K562 (cell line): ENCODE results near the gene EFNA2. TPM values are rescaled to one million over a fixed set of nuclear protein-coding genes. Genes with fewer than 3 reads are reported as not detected.
A peak's percentile ranks its signal among the peaks of the same experiment; 100 is the strongest.

ENCODE experiments used
- CBX3 ChIP-seq, 2 experiments: IDR thresholded peaks; 1 replicate in 1 of 2; 2 replicates in 1 of 2; pipeline ENCODE4 v1.6.1; 2012; ENCODE audit warnings: inconsistent platforms in 2 of 2, low read length in 2 of 2, borderline replicate concordance in 1 of 2, control low read depth in 1 of 2
- HNRNPL ChIP-seq: fragments of 200-400 bp; formaldehyde crosslinking; IDR thresholded peaks from 2 replicates; pipeline ENCODE4 v1.6.1; 2017; ENCODE audit warnings: low read depth, mild to moderate bottlenecking, low read length
- KAT7 ChIP-seq: sonication (generic); formaldehyde crosslinking; IDR thresholded peaks from 2 replicates; pipeline ENCODE4 v1.8.0; 2022; ENCODE audit warnings: missing genetic modification reagents, mild to moderate bottlenecking, borderline replicate concordance
- KLF13 ChIP-seq: fragments of 450-650 bp; IDR thresholded peaks from 2 replicates; pipeline ENCODE4 v1.6.1; 2016; ENCODE audit warnings: missing genetic modification characterization, low read depth, mild to moderate bottlenecking, missing compliant biosample characterization, moderate library complexity, borderline replicate concordance
- MED1 ChIP-seq: sonication (generic); formaldehyde crosslinking; IDR thresholded peaks from 2 replicates; pipeline ENCODE4 v1.8.1; 2023; ENCODE audit warnings: missing genetic modification reagents, borderline replicate concordance
- NRF1 ChIP-seq, 2 experiments: fragments of 450-650 bp; IDR thresholded peaks in 1 of 2; conservative IDR thresholded peaks in 1 of 2; 2 replicates each; pipeline ENCODE4 v1.6.1; 2014; ENCODE audit warnings: mild to moderate bottlenecking in 2 of 2
- PHF8 ChIP-seq: fragments of 200-600 bp; sonication (generic); IDR thresholded peaks from 2 replicates; pipeline ENCODE4 v1.6.1; 2012; ENCODE audit warnings: mixed run types, mild to moderate bottlenecking, inconsistent platforms, low read length, moderate library complexity, borderline replicate concordance
- POLR2G ChIP-seq: fragments of 200-400 bp; formaldehyde crosslinking; IDR thresholded peaks from 2 replicates; pipeline ENCODE4 v1.6.1; 2017; ENCODE audit warnings: low read depth, mild to moderate bottlenecking, antibody characterized with exemption, low read length, moderate library complexity
- POLR2H ChIP-seq: IDR thresholded peaks from 2 replicates; pipeline ENCODE4 v1.6.1; 2016; ENCODE audit warnings: missing genetic modification characterization, low read depth, mild to moderate bottlenecking, control low read depth, missing compliant biosample characterization, moderate library complexity
- RBM22 ChIP-seq: fragments of 200-400 bp; formaldehyde crosslinking; IDR thresholded peaks from 2 replicates; pipeline ENCODE4 v1.6.1; 2018; ENCODE audit warnings: low read length, low read depth; ENCODE audit not compliant: poor library complexity, severe bottlenecking
- SUPT5H ChIP-seq: fragments of 450-650 bp; IDR thresholded peaks from 2 replicates; pipeline ENCODE4 v1.6.1; 2016
- ZBTB1 ChIP-seq: sonication (generic); formaldehyde crosslinking; IDR thresholded peaks from 2 replicates; pipeline ENCODE4 v1.8.1; 2023; ENCODE audit warnings: missing genetic modification reagents, low read depth, mild to moderate bottlenecking, borderline replicate concordance
- ZFX ChIP-seq: sonication (generic); formaldehyde crosslinking; IDR thresholded peaks from 2 replicates; pipeline ENCODE4 v1.8.0; 2022; ENCODE audit warnings: mild to moderate bottlenecking, missing genetic modification reagents, moderate library complexity
- ZNF12 ChIP-seq: sonication (generic); formaldehyde crosslinking; IDR thresholded peaks from 2 replicates; pipeline ENCODE4 v1.4.0; 2020; ENCODE audit warnings: mild to moderate bottlenecking, missing genetic modification reagents
- ZNF24 ChIP-seq: fragments of 450-650 bp; IDR thresholded peaks from 2 replicates; pipeline ENCODE4 v1.6.1; 2016
- polyA plus RNA-seq, 8 experiments: library from polyadenylated mRNA; depleted of rRNA in 4 of 8; stranded (reverse) in 5 of 8; unstranded in 3 of 8; fragments of >200 nt; fragmentation: Nextera tagmentation in 2 of 8; fragmentation: Illumina TruSeq in 1 of 8; extraction: Ambion mirVana in 2 of 8; extraction: Trizol in 1 of 8; gene quantifications; 2 replicates each; pipeline versions ENCODE4 v1.2.1 to v1.2.3, GENCODE V29; 2011 to 2014; ENCODE audit warnings: inconsistent platforms in 1 of 8, missing spikeins in 1 of 8
- total RNA-seq, 7 experiments: library from RNA; depleted of rRNA in 6 of 7; stranded (reverse); fragments of >200 nt in 6 of 7; fragmentation: Illumina TruSeq in 2 of 7; extraction: Trizol in 2 of 7; gene quantifications; 2 replicates each; pipeline versions ENCODE4 v1.2.1 to v1.2.3, GENCODE V29; 2011 to 2021; ENCODE audit warnings: low replicate concordance in 1 of 7
- TF ChIP-seq, protein P1 (sequence below), 2 experiments: fragments of 450-650 bp in 1 of 2; sonication (generic) in 1 of 2; formaldehyde crosslinking in 1 of 2; IDR thresholded peaks; 2 replicates each; pipeline versions ENCODE4 v1.7.1 to v1.9.0; 2016 to 2022; ENCODE audit warnings: inconsistent platforms in 1 of 2, mild to moderate bottlenecking in 1 of 2, missing genetic modification reagents in 1 of 2

Gene EFNA2
- total and polyA plus RNA-seq, 9 of the 15 experiments (the other 6 are each of a cell fraction or from before 2014, with no cell fraction given) = 0.11 to 0.44 (median 0.15) TPM; not detected in 6

DNA sequence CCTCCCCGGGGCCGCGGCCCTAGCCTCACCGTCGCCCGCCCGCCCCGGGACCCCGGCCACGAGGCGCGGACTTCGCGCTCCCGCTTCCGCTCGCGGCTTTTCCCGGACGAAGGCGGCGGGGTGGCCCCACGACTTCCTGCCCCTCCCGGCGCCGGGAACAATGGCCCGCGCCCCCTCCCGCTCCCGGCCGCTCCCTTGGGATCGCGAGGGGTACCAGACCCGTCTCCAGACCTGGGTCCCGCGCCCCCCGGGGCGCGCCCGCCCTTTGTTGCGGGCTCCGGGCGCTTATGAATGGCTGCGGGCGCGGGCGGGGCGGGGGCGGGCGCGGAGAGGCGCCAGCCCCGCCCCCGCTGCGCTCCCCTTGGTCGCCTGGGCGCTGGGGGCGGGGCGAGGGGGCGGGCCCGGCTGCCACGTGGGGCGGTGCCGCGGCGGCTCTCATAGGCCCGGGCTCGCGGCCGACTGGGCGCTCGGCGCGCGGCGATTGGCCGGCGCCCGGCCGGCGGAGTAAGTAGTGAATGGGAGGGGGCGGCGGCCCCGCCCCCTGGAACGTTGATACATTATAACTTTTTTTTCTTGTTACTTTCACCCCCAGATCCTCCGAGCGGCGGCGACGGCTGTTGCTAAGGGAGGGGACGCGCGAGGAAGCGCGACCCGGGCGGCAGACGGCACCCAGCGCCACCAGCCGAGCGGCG lies 36.2 kb upstream of the EFNA2 start (continued):
- TF ChIP-seq, protein P1, sequence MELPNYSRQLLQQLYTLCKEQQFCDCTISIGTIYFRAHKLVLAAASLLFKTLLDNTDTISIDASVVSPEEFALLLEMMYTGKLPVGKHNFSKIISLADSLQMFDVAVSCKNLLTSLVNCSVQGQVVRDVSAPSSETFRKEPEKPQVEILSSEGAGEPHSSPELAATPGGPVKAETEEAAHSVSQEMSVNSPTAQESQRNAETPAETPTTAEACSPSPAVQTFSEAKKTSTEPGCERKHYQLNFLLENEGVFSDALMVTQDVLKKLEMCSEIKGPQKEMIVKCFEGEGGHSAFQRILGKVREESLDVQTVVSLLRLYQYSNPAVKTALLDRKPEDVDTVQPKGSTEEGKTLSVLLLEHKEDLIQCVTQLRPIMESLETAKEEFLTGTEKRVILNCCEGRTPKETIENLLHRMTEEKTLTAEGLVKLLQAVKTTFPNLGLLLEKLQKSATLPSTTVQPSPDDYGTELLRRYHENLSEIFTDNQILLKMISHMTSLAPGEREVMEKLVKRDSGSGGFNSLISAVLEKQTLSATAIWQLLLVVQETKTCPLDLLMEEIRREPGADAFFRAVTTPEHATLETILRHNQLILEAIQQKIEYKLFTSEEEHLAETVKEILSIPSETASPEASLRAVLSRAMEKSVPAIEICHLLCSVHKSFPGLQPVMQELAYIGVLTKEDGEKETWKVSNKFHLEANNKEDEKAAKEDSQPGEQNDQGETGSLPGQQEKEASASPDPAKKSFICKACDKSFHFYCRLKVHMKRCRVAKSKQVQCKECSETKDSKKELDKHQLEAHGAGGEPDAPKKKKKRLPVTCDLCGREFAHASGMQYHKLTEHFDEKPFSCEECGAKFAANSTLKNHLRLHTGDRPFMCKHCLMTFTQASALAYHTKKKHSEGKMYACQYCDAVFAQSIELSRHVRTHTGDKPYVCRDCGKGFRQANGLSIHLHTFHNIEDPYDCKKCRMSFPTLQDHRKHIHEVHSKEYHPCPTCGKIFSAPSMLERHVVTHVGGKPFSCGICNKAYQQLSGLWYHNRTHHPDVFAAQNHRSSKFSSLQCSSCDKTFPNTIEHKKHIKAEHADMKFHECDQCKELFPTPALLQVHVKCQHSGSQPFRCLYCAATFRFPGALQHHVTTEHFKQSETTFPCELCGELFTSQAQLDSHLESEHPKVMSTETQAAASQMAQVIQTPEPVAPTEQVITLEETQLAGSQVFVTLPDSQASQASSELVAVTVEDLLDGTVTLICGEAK (IDR thresholded peaks at IDR 0.05) = peak; percentile 27; the same call in 1 of the 2 replicates
- TF ChIP-seq, protein P1 (CRISPR knock-in tag; IDR thresholded peaks at IDR 0.05) = no peak
- TF ChIP-seq MED1 (CRISPR knock-in tag) (no peak), KAT7 (CRISPR knock-in tag) (peak; percentile 74; the same call in 1 of the 2 replicates), ZFX (no peak), HNRNPL (peak; percentile 62), KLF13 (tag) (peak; percentile 72; the same call in 1 of the 2 replicates), SUPT5H (peak; percentile 69), ZNF12 (CRISPR knock-in tag) (no peak), RBM22 (peak; percentile 90), CBX3 (IDR thresholded peaks at IDR 0.05; ENCODE audit: borderline replicate concordance in 1 of 2, low read length in 2 of 2) (peak in 1 of 2 experiments; percentile 21; a peak in 1 of 3 replicates), POLR2G (peak; percentile 91), NRF1 (conservative IDR thresholded peaks at IDR 0.05 in 1 of 2, IDR thresholded peaks at IDR 0.05 in 1 of 2) (no peak), ZNF24 (no peak), POLR2H (tag) (peak; percentile 51), ZBTB1 (peak; percentile 86), PHF8 (peak; percentile 26; the same call in 1 of the 2 replicates)
